Measurements from ENCODE around the gene MTUS2.

Gene MTUS2

GRCh38 chr13:29028868-29029267 is 208.7 kb downstream of the MTUS2 start:
- no peak for DNase-seq (ENCODE audit: low spot score)

GRCh38 chr13:29038700-29039099 is 218.6 kb downstream of the MTUS2 start:
- DNase-seq (ENCODE audit: low spot score) = no peak

DNA sequence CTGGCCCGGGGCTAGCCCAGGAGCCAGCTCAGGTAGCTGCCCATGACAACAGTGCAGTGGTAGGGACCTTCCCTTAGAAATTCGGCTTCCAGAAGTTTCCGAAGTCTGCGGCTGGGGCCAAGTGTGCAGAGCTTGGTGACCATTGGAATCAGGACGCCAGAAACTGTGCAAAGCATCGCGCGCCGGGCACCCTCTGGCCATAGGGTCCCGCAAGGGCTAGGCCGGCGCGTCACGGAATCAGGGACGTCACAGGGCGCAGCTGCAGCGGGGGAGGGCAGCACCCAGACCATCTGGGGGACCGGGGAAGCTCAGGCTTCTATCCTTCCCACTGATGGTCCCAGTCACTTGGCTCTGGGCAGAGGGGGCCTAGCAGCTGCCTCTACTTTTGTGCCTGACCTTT is 219.1 kb downstream of the MTUS2 start:
- DNase-seq (ENCODE audit: low spot score) = no peak

DNA sequence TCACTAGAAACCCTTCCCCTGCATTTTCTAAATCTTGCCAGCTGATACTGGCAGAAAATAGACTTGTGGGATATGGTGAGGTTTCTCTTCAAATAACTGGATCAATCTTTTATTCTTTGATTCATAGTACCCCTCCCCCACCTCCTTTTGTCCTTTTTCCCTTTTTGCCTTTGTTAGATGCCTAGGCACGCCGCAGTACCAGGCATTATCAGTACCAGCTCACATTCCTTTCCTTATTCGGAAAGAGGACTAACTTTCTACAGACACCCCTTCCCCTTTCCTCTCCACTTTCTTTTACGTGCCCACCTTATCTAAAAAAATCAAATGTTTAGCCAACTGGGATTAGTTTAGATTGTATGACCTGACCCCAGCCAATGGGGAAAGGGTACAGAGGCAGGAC is 226.4 kb downstream of the MTUS2 start:
- no peak for DNase-seq (ENCODE audit: low spot score)

DNA sequence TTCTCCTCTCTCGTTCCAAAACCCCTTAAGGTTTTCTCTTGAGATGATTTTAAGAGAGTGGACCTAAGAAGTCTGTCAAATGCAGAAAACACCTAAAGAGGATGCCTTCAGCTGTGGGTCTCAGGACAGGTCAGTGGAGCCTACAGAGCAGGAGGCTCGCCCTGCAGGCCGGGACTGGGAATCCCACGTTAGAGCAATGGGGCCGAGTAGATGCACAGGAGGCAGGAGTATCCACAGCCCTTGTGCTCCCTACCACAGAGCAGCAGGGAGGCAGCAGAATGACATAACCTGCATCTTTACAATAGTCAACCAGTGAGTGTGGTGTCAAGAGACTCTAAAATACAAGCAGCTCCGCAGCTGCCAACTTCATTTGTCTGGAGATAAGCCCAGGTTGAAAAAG is 229.4 kb downstream of the MTUS2 start:
- DNase-seq (ENCODE audit: low spot score) = no peak

DNA sequence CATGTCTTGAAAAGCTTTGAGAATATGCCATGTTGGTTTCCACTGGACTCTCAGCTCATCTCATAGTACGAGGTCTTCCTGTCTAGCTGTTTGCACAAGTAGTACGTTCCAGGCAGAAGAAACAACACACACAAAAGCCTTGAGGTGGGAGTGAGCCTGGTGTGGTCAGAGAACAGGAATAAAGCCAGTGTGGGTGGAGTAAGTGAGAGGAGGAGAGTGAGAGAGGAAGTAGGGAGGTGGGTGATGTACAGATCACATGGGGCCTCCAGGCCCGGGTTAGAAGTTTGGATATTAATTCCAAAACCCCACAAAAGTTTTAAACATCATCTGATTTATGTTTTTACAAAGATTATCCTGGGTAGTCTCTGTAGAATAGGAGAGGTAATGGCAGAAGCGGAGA is 230.6 kb downstream of the MTUS2 start:
- DNase-seq (ENCODE audit: low spot score) = no peak

- DNase-seq (ENCODE audit: low spot score) = no peak
Observed at GRCh38 chr13:29059800-29060199, 239.7 kb downstream of the MTUS2 start.

DNA sequence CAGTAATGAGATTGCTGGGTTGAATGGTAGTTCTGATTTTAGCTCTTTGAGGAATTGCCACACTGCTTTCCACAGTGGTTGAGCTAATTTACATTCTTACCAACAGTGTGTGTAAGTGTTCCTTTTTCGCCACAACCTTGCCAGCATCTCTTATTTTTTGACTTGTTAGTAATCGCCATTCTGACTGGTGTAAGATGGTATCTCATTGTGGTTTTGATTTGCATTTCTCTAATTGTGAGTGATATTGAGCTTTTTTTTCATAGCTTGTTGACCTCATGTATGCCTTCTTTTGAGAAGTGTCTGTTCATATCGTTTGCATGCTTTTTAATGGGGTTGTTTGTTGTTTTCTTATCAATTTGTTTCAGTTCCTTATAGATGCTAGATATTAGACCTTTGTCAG is 245.0 kb downstream of the MTUS2 start:
- DNase-seq (ENCODE audit: low spot score) = no peak

DNA sequence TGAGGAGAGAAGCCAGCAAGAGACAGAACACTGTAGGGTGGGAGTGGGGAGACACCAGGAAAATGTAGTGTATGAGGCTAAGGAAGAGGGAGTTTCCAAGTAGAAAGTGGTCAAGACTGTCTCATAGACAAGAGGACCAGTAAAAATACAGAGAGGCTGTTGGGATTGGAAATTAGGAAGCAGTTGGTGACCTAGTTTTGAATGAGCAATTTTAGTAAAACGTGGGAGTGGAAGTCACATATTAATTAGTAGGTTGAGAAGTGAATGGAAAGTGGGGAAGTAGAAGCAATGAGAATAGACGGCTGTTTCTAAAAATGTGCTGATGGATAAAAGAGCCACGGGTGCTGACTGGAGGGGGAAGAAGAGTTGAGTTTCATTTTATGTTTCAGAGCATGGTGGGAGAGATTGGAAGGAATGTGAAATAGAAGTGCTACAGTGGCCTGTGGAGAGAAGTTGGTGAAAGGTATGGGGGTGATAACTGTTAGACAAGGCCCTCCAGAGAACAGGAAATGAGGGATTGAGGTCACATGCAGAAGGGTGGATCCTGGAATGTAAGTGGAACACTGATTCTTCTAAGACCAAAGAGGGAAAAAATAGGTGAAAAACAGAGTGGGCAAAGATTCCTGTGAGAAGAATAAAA is 247.3 kb downstream of the MTUS2 start:
- no peak for DNase-seq (ENCODE audit: low spot score)

DNA sequence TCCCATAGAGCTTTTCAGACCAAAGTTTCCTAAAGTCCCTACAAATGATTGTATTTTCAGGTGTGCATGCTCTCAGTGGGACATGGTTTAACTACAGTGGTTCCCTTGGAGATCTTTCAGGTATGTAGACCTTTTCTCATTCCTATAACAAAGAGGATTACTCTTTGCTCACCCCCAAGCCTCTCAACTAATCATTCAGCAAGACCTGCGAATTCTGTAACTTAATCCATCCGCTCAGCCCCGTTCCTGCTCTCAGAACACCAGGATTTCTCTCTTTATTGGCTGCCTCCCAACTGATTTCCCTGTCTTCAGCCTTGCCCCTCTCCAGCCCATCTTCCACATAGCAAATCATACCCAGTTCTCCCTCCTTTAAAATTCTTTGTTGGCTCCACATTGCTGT is 253.6 kb downstream of the MTUS2 start:
- no peak for DNase-seq (ENCODE audit: low spot score)

- no peak for DNase-seq (ENCODE audit: low spot score)
Observed at GRCh38 chr13:29077051-29077813, 257.1 kb downstream of the MTUS2 start.

DNA sequence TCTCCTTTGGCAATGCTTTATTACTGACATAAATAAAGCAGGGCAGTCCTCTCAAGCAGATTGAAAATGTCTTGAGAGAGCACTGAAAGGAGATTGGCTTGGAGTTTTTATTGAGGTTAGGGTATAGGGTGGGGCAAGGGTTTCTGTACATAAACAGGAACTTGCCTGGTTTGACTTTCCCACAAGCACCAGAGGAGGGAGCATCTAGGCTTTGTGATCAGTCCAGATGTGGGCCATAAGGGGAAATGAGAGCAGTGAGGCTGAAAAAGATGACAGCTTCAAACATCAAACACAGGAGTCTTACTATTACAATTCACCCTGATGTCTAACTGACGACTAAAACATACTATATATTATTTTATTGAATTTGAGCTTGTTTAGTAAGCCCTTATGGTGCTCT is 260.9 kb downstream of the MTUS2 start:
- peak; percentile 0 for DNase-seq (ENCODE audit: low spot score)

DNA sequence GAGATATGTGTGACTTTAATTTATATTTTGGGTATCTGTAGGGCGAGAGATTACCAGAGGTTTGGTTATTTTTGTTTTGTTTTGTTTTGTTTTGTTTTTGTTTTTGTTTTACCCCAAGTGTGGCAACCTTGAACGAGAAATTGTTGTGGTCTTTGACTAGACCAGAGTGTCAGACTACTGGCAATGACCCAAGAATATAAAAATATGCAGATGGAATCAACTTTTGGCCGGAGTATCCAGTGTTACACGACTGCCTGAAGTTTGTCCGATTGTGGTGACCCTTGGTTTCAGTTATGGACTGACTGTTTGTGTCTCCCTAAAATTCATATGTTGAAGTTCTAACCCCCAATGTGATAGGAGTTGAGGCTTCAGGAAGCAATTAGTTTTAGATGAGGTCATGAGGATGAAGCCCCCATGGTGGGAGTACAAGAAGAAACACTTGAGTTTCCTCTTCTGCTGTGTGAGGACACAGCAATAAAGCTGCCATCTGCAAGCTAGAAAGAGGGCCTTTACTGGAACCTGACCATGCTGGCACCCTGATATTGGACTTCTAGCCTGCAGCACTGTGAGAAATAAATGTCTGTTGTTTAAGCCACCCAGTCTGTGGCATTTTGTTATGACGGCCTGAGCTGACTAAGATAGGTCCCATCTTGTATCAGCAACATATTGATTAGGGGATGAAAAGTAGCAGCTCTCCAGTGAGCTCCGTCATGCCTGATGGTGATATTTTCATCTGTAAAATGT is 261.7 kb downstream of the MTUS2 start:
- DNase-seq (ENCODE audit: low spot score) = no peak

GRCh38 chr13:29099781-29100406 is 279.8 kb downstream of the MTUS2 start:
- DNase-seq (ENCODE audit: low spot score) = no peak

DNA sequence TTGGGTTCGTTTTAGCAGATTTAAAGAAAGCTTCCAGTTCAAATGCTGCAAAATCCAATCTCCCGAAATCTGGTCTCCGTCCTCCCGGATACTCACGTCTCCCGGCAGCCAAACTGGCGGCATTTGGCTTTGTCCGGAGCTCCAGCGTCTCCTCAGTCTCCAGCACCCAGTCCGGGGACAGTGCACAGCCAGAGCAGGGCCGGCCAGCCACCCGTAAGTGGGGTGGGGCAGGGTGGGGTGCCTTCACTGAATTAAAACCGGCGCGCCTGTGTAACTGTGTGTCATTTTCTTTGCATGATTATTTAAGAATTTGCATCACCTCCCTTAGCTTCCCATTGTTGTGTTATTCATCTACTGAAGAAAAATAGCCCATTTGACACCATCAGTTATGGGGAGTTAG is 280.6 kb downstream of the MTUS2 start:
- DNase-seq (ENCODE audit: low spot score) = no peak

DNA sequence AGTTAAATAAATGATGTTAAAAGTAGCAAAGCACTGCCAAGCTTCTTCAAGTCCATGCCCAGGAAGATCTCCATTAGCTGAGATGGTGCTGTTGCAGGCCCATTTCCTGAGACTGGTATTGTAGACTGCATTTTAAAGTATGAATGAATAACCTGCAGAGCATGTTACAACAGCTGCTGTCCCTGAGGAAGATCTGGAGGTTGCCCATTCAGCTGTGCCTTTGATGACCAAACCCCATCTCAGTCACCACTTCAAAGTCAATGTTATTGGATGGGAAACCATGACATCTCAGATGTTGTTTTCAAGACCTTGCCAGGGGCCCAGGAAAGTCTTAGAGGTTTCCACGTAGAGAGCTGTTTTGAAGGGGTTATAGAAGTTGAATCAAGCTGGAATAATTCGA is 281.3 kb downstream of the MTUS2 start:
- no peak for DNase-seq (ENCODE audit: low spot score)

GRCh38 chr13:29101905-29102304 is 281.8 kb downstream of the MTUS2 start:
- DNase-seq (ENCODE audit: low spot score) = no peak

DNA sequence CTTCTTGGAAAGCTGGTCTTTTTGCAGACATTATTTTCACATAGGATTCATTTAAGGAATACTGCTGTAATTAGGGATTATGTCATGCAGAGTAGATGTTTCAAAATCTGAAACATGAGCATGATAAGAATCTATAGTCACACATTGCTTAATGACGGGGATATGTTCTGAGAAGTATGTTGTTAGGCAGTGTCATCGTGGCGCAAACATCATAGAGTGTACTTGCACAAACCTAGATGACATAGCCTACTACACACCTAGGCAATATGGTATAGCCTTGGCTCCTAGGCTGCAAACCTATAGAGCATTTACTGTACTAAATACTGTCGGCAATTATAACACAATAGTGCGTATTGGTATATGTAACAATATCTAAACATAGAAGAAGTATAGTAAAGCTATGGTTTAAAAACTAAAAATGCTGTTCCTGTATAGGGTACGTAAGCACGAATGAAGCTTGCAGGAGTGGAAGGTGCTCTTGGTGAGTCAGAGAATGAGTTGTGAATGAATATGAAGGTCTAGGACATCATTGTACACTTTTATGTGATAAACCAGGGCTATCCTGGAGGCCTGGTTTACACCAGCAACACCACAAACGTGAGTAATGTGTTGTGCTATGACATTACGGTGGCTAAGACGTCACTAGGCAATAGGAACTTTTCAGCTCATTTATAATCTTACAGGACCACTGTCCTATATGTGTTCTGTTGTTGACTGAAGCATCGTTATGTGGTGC is 283.1 kb downstream of the MTUS2 start:
- DNase-seq (ENCODE audit: low spot score) = no peak

- no peak for DNase-seq (ENCODE audit: low spot score)
Observed at GRCh38 chr13:29104461-29104860, 284.3 kb downstream of the MTUS2 start.

DNA sequence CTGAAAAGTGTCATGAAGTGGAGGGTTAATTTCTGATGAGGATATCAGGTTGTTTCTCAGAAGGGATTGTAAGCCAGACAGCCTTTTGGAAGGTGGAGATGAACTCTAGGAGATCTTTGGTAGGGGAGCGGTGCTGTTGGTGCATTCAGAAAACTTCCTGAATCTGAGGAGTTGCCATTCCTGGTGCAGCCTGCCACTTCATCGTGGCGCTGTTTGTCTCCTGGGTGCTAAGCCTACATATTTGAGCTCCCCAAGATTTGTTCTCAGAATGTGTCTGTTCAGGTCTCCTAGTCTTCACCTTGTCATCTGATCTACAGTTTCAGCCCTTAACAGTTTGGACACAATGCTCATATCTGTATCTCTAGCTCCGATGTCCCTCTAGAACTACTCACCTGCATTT is 285.6 kb downstream of the MTUS2 start:
- DNase-seq (ENCODE audit: low spot score) = peak; percentile 23

GRCh38 chr13:29106651-29107050 is 286.5 kb downstream of the MTUS2 start:
- no peak for DNase-seq (ENCODE audit: low spot score)
